H1 (cell line): ENCODE results near the gene CLEC16A. TPM values are rescaled to one million over a fixed set of nuclear protein-coding genes. Genes with fewer than 3 reads are reported as not detected.

Experiments used
- CTCF ChIA-PET: fragments of 300-600 bp; sonication (Branson Sonifier 250); formaldehyde crosslinking; loops from one replicate; lab custom pipeline; 2021; ENCODE audit not compliant: partially characterized antibody; lab: Charles Lee
- POLR2A ChIA-PET: fragments of 300-600 bp; sonication (Branson Sonifier 250); formaldehyde crosslinking; loops from one replicate; lab custom pipeline; 2021; ENCODE audit warnings: inconsistent platforms; ENCODE audit not compliant: partially characterized antibody; lab: Charles Lee
- DNase-seq, 2 experiments: peaks; one replicate each; pipeline versions ENCODE4 v3.0.0 to v3.0.0-alpha.2; 2010 to 2022; ENCODE audit warnings: low spot score in 2 of 2, low read depth in 1 of 2, mixed read lengths in 1 of 2
- FAIRE-seq: peaks from 2 replicates; lab custom pipeline; 2011; peaks lifted over from hg19 to GRCh38; lab: Jason Lieb, UNC
- H2AFZ ChIP-seq: 2 replicates; pipeline ENCODE4 v1.8.1; 2012; ENCODE audit warnings: low read length, inconsistent platforms
- H2AK5ac ChIP-seq: 2 replicates; pipeline ENCODE4 v1.6.1; 2013; ENCODE audit warnings: low read depth, low read length
- H2BK120ac ChIP-seq: replicated peaks from 2 replicates; pipeline ENCODE3; 2013; ENCODE audit warnings: low read depth, low read length, inconsistent platforms
- H2BK12ac ChIP-seq: 2 replicates; pipeline ENCODE4 v1.6.1; 2013; ENCODE audit warnings: low read depth, low read length
- H2BK15ac ChIP-seq: 2 replicates; pipeline ENCODE4 v1.6.1; 2013; ENCODE audit warnings: low read length
- H2BK20ac ChIP-seq: 2 replicates; pipeline ENCODE4 v1.6.1; 2013; ENCODE audit warnings: low read length
- H2BK5ac ChIP-seq: 2 replicates; pipeline ENCODE4 v1.6.1; 2013; ENCODE audit warnings: low read depth, low read length
- H3K14ac ChIP-seq: 2 replicates; pipeline ENCODE4 v1.6.1; 2013; ENCODE audit warnings: inconsistent platforms; ENCODE audit not compliant: insufficient read length
- H3K18ac ChIP-seq: 2 replicates; pipeline ENCODE4 v1.6.1; 2013; ENCODE audit warnings: low read length; ENCODE audit errors: extremely low read depth
- H3K23ac ChIP-seq: 2 replicates; pipeline ENCODE4 v1.6.1; 2013; ENCODE audit warnings: inconsistent platforms; ENCODE audit not compliant: insufficient read length
- H3K23me2 ChIP-seq: 2 replicates; pipeline ENCODE4 v1.6.1; 2013; ENCODE audit warnings: low read depth, low read length
- H3K27ac ChIP-seq: 2 replicates; pipeline ENCODE4 v1.6.1; 2011; ENCODE audit warnings: low read depth, low read length, inconsistent platforms
- H3K27me3 ChIP-seq, 4 experiments: replicated peaks in 1 of 4; 1 replicate in 1 of 4; 2 replicates in 3 of 4; pipeline versions ENCODE4 v1.6.1 to v1.8.1; 2011 to 2013; ENCODE audit warnings: low read length in 3 of 4, mild to moderate bottlenecking in 3 of 4, inconsistent platforms in 2 of 4, mixed read lengths in 2 of 4, moderate library complexity in 1 of 4; ENCODE audit not compliant: control insufficient read depth in 3 of 4, insufficient read depth in 3 of 4; ENCODE audit errors: extremely low read depth in 1 of 4
- H3K36me3 ChIP-seq, 4 experiments: 2 replicates each; pipeline versions ENCODE4 v1.6.1 to v1.8.1; 2011 to 2013; ENCODE audit warnings: mild to moderate bottlenecking in 4 of 4, low read length in 3 of 4, moderate library complexity in 2 of 4, control low read depth in 1 of 4, inconsistent platforms in 1 of 4; ENCODE audit not compliant: insufficient read depth in 4 of 4, control insufficient read depth in 2 of 4
- H3K4ac ChIP-seq: replicated peaks from 2 replicates; pipeline ENCODE3; 2013; ENCODE audit warnings: low read length, low read depth, mixed read lengths, inconsistent platforms; ENCODE audit not compliant: insufficient read length
- H3K4me1 ChIP-seq, 4 experiments: replicated peaks in 1 of 4; 1 replicate in 1 of 4; 2 replicates in 3 of 4; pipeline versions ENCODE4 v1.6.1 to v1.8.1; 2011 to 2013; ENCODE audit warnings: low read length in 3 of 4, inconsistent platforms in 2 of 4, mixed read lengths in 1 of 4; ENCODE audit not compliant: insufficient read depth in 4 of 4, control insufficient read depth in 3 of 4
- H3K4me2 ChIP-seq, 2 experiments: 2 replicates each; pipeline versions ENCODE4 v1.6.1 to v1.8.1; 2011 to 2013; ENCODE audit warnings: low read depth in 2 of 2, low read length in 2 of 2, control low read depth in 1 of 2, inconsistent platforms in 1 of 2, mild to moderate bottlenecking in 1 of 2; ENCODE audit not compliant: insufficient read depth in 1 of 2
- H3K4me3 ChIP-seq, 4 experiments: fragments of 200-600, 300-600 bp in 1 of 4; sonication (generic), shearing (Covaris generic), sonication (Bioruptor Twin) in 1 of 4; 2 replicates each; pipeline versions ENCODE4 v1.5.1 to v1.8.1; 2011 to 2016; ENCODE audit warnings: low read length in 4 of 4, low read depth in 3 of 4, control low read depth in 2 of 4, inconsistent platforms in 2 of 4, mild to moderate bottlenecking in 2 of 4, mixed read lengths in 1 of 4, moderate library complexity in 1 of 4; ENCODE audit not compliant: insufficient read depth in 2 of 4; ENCODE audit errors: extremely low read depth in 1 of 4
- H3K56ac ChIP-seq: replicated peaks from 2 replicates; pipeline ENCODE3; 2013; ENCODE audit warnings: low read depth, mild to moderate bottlenecking, mixed read lengths, low read length, inconsistent platforms; ENCODE audit not compliant: insufficient read length
- H3K79me1 ChIP-seq: 2 replicates; pipeline ENCODE4 v1.6.1; 2013; ENCODE audit warnings: low read depth, low read length, control low read depth
- H3K79me2 ChIP-seq, 2 experiments: 2 replicates each; pipeline versions ENCODE4 v1.6.1 to v1.8.1; 2012 to 2013; ENCODE audit warnings: low read length in 2 of 2, mild to moderate bottlenecking in 2 of 2, inconsistent platforms in 1 of 2; ENCODE audit not compliant: insufficient read depth in 2 of 2, control insufficient read depth in 1 of 2
- H3K9ac ChIP-seq, 4 experiments: replicated peaks in 1 of 4; 1 replicate in 1 of 4; 2 replicates in 3 of 4; pipeline versions ENCODE4 v1.6.1 to v1.8.1; 2011 to 2013; ENCODE audit warnings: low read depth in 3 of 4, low read length in 3 of 4, control low read depth in 2 of 4, mild to moderate bottlenecking in 2 of 4, moderate library complexity in 2 of 4, inconsistent platforms in 1 of 4; ENCODE audit errors: extremely low read depth in 1 of 4
- H3K9me3 ChIP-seq, 2 experiments: 2 replicates each; pipeline versions ENCODE4 v1.6.1 to v1.8.1; 2012 to 2013; ENCODE audit warnings: mild to moderate bottlenecking in 2 of 2, moderate library complexity in 2 of 2, control low read depth in 1 of 2, inconsistent platforms in 1 of 2, low read depth in 1 of 2, low read length in 1 of 2, mixed read lengths in 1 of 2; ENCODE audit not compliant: insufficient read depth in 2 of 2
- H4K20me1 ChIP-seq, 2 experiments: replicated peaks in 1 of 2; 2 replicates each; pipeline versions ENCODE3 to v1.8.1; 2011 to 2013; ENCODE audit warnings: inconsistent platforms in 2 of 2, low read length in 2 of 2, mild to moderate bottlenecking in 1 of 2; ENCODE audit not compliant: insufficient read depth in 2 of 2, control insufficient read depth in 1 of 2
- H4K5ac ChIP-seq: 2 replicates; pipeline ENCODE4 v1.6.1; 2013; ENCODE audit warnings: low read length, low read depth, mixed read lengths, inconsistent platforms; ENCODE audit not compliant: insufficient read length
- H4K8ac ChIP-seq: 2 replicates; pipeline ENCODE4 v1.8.0; 2013; ENCODE audit warnings: mild to moderate bottlenecking, moderate library complexity, low read length, inconsistent platforms; ENCODE audit not compliant: insufficient read depth; ENCODE audit errors: extremely low read depth
- H4K91ac ChIP-seq: replicated peaks from 2 replicates; pipeline ENCODE3; 2013; ENCODE audit warnings: low read length, mixed read lengths, inconsistent platforms; ENCODE audit not compliant: insufficient read length
- CBX8 ChIP-seq: fragments of 300-800, 300-1000 bp; sonication (generic); IDR thresholded peaks from 2 replicates; pipeline ENCODE4 v1.7.1; 2016; ENCODE audit warnings: low read depth, low read length, borderline replicate concordance
- CHD2 ChIP-seq: IDR thresholded peaks from 2 replicates; pipeline ENCODE4 v1.6.1; 2012; ENCODE audit warnings: low read length, improper control_type of control experiment
- CREB1 ChIP-seq: IDR thresholded peaks from 2 replicates; pipeline ENCODE4 v1.6.1; 2012; ENCODE audit warnings: inconsistent platforms
- GABPA ChIP-seq: IDR thresholded peaks from 2 replicates; pipeline ENCODE4 v1.6.1; 2011; ENCODE audit warnings: mild to moderate bottlenecking, low read length, moderate library complexity, borderline replicate concordance; ENCODE audit not compliant: insufficient read depth
- HDAC6 ChIP-seq: IDR thresholded peaks from one replicate; pipeline ENCODE4 v1.7.1; 2012; ENCODE audit warnings: low read depth, mild to moderate bottlenecking, inconsistent platforms, low read length, moderate library complexity
- NRF1 ChIP-seq: IDR thresholded peaks from 2 replicates; pipeline ENCODE4 v1.6.1; 2011; ENCODE audit warnings: mild to moderate bottlenecking, low read depth, low read length, improper control_type of control experiment
- POLR2AphosphoS5 ChIP-seq: IDR thresholded peaks from 2 replicates; pipeline ENCODE4 v1.6.1; 2011; ENCODE audit warnings: low read depth, low read length
- RAD21 ChIP-seq, 2 experiments: IDR thresholded peaks in 1 of 2; conservative IDR thresholded peaks in 1 of 2; 2 replicates each; pipeline ENCODE4 v1.6.1; 2011; ENCODE audit warnings: low read depth in 2 of 2, low read length in 2 of 2, improper control_type of control experiment in 1 of 2, inconsistent platforms in 1 of 2, mild to moderate bottlenecking in 1 of 2, moderate library complexity in 1 of 2
- RFX5 ChIP-seq: IDR thresholded peaks from 2 replicates; pipeline ENCODE4 v1.6.1; 2011; ENCODE audit warnings: low read depth, low read length, improper control_type of control experiment, borderline replicate concordance
- SIN3A ChIP-seq, 2 experiments: IDR thresholded peaks in 1 of 2; conservative IDR thresholded peaks in 1 of 2; 2 replicates each; pipeline ENCODE4 v1.6.1; 2011 to 2012; ENCODE audit warnings: low read length in 2 of 2, improper control_type of control experiment in 1 of 2, low read depth in 1 of 2, mild to moderate bottlenecking in 1 of 2
- SIX5 ChIP-seq: IDR thresholded peaks from 2 replicates; pipeline ENCODE4 v1.6.1; 2011; ENCODE audit warnings: mild to moderate bottlenecking, low read depth, low read length
- SP4 ChIP-seq: IDR thresholded peaks from 2 replicates; pipeline ENCODE4 v1.6.1; 2012; ENCODE audit warnings: low read length, inconsistent platforms
- TAF7 ChIP-seq: optimal IDR thresholded peaks from 2 replicates; pipeline ENCODE3; 2011; ENCODE audit warnings: low read depth, mild to moderate bottlenecking, inconsistent platforms, low read length, moderate library complexity, borderline replicate concordance
- TBP ChIP-seq: IDR thresholded peaks from 2 replicates; pipeline ENCODE4 v1.6.1; 2011; ENCODE audit warnings: low read depth, low read length, improper control_type of control experiment
- WGBS, 2 experiments: shearing (Covaris generic) in 1 of 2; methylation state at CpG; one replicate each; pipeline versions ENCODE4 v1.1.6 to v1.1.7; 2013 to 2015; ENCODE audit warnings: low lambda C conversion rate in 2 of 2, mixed read lengths in 2 of 2, inconsistent platforms in 1 of 2, low coverage in 1 of 2, missing lambda C conversion rate in 1 of 2; ENCODE audit not compliant: insufficient replicate concordance in 2 of 2, insufficient coverage in 1 of 2, insufficient read length in 1 of 2; ENCODE audit errors: extremely low coverage in 1 of 2, missing lambda C conversion rate in 1 of 2; 5-methylcytosine and 5-hydroxymethylcytosine counted together
- polyA plus RNA-seq, 7 experiments: library from polyadenylated mRNA; depleted of rRNA in 3 of 7; stranded (reverse) in 5 of 7; unstranded in 2 of 7; fragments of >200 nt in 5 of 7; fragments of 200-250 nt in 2 of 7; gene quantifications; 1 replicate in 5 of 7; 2 replicates in 1 of 7; 4 replicates in 1 of 7; pipeline versions ENCODE4 v1.2.1 to v1.2.3, GENCODE V29; 2011 to 2013; ENCODE audit warnings: missing spikeins in 2 of 7, mixed read lengths in 2 of 7
- total RNA-seq: library from RNA; stranded (reverse); fragmentation: NEBNext Ultra II Directional; extraction: Animal tissue kit (Norgen Biotek cat#: 25700); gene quantifications from 2 replicates; pipeline ENCODE4 v1.2.1, GENCODE V29; 2021

The CLEC16A gene
- total and polyA plus RNA-seq, 2 of the 8 experiments (the other 6 are each of a cell fraction or from before 2014, with no cell fraction given) = 7.6 to 19.3 TPM

DNA sequence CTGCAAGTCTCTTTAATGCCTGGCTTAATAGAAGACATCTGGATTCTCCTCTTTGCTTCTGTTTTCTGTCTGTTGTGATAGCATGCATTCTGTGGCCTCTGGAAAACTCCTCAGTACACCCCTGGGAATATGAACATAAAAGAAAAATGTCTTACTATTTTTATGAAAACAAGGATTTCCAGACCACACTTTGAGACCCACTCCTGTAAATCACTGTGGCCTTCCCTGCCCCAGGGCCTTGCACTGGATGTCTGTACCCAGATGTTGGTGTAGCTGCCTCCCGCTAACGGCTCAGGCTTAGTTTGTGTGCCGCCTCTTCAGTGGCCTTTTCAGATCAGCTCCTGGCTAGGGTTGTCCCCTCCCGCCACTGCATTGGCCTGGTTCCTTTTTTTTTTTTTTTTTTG lies 185.0 kb downstream of the CLEC16A start:
- no peak for FAIRE-seq
- Histone ChIP-seq H3K23ac (no peak overlapping the region), H4K5ac (no peak overlapping the region), H3K27ac (no peak overlapping the region), H3K36me3 (peaks cover 0 to 3% (median 0%) of the 10 kb centered on the region in 4 experiments; a peak in 2 of 8 replicates)
- CTCF ChIA-PET = interaction anchor here (0.7 to 2.1 kb wide), 3 partner anchors 10 to 167 kb away, joined by 3 to 6 read pairs (median 3); no protein-coding TSS in a partner anchor
- no peak for TF ChIP-seq GABPA
- TF ChIP-seq HDAC6 = no peak
- no peak for TF ChIP-seq SIX5
- TF ChIP-seq NRF1 = no peak
- TF ChIP-seq CREB1 = no peak
- TF ChIP-seq RFX5 = no peak
- no peak for TF ChIP-seq RAD21 (IDR thresholded peaks at IDR 0.05 in 1 of 2, conservative IDR thresholded peaks at IDR 0.05 in 1 of 2; ENCODE audit: low read depth in 2 of 2, low read length in 2 of 2)
- TF ChIP-seq SP4 = no peak
- no peak for TF ChIP-seq CHD2
- no peak for TF ChIP-seq POLR2AphosphoS5
- no peak for TF ChIP-seq TAF7
- TF ChIP-seq TBP = no peak
- TF ChIP-seq SIN3A (conservative IDR thresholded peaks at IDR 0.05 in 1 of 2, IDR thresholded peaks at IDR 0.05 in 1 of 2; ENCODE audit: low read depth in 1 of 2, low read length in 2 of 2) = no peak
- TF ChIP-seq CBX8 = no peak
- TF ChIP-seq, all 59 proteins: peak for 0
- no peak overlapping the region for H2BK120ac ChIP-seq
- no peak for DNase-seq
- no peaks in the 10 kb centered on the region for H3K9me3 ChIP-seq
- no peak overlapping the region for H3K4me2 ChIP-seq
- H3K79me2 ChIP-seq = no peaks in the 10 kb centered on the region
- POLR2A ChIA-PET = no interaction called here
- H2AK5ac ChIP-seq = no peak overlapping the region
- H2BK12ac ChIP-seq = no peak overlapping the region
- no peak overlapping the region for H2BK5ac ChIP-seq
- H3K23me2 ChIP-seq = no peaks in the 10 kb centered on the region
- H3K4ac ChIP-seq = no peak overlapping the region
- no peak overlapping the region for H2AFZ ChIP-seq
- H3K56ac ChIP-seq = no peak overlapping the region
- no peak overlapping the region for H3K4me3 ChIP-seq
- H2BK15ac ChIP-seq = no peak overlapping the region
- H3K4me1 ChIP-seq = no peaks in the 10 kb centered on the region
- H3K27me3 ChIP-seq = no peaks in the 10 kb centered on the region
- H4K8ac ChIP-seq = no peak overlapping the region
- H3K79me1 ChIP-seq = no peaks in the 10 kb centered on the region
- H2BK20ac ChIP-seq = no peak overlapping the region
- H3K14ac ChIP-seq = no peak overlapping the region
- no peak overlapping the region for H3K9ac ChIP-seq
- no peak overlapping the region for H3K18ac ChIP-seq
- no peak overlapping the region for H4K91ac ChIP-seq
- H4K20me1 ChIP-seq = no peaks in the 10 kb centered on the region
- 98% methylated on average over 4 of the region's 4 CpGs; no CpG with 5 or more reads in 1 of the 2 experiments for WGBS, 2 experiments
